IMR-90 (cell line): Measurements from ENCODE around the gene GLP2R. TPM values are rescaled to one million over a fixed set of nuclear protein-coding genes. Genes with fewer than 3 reads are reported as not detected.

Source experiments
- ATAC-seq: fragments of 200-7000 bp; cut with Tn5 transposase; 2 replicates; pipeline ENCODE4 v1.9.1; 2020; ENCODE audit warnings: low read depth, mild to moderate bottlenecking, moderate library complexity
- BruUV-seq: library from RNA; stranded (reverse); fragments of 400-500 nt; replicated peaks from 2 replicates; lab custom pipeline; 2021; lab: Mats Ljungman, UMichigan
- CTCF ChIA-PET: fragments of 300-600 bp; formaldehyde crosslinking; extraction: SDS; loops from one replicate; lab custom pipeline; 2021; ENCODE audit warnings: antibody characterized with exemption; lab: Yijun Ruan, JAX
- POLR2A ChIA-PET: fragments of 300-600 bp; sonication (Branson Sonifier 250); formaldehyde crosslinking; loops from one replicate; lab custom pipeline; 2022; ENCODE audit warnings: antibody characterized with exemption; ENCODE audit not compliant: unreplicated experiment; lab: Charles Lee
- DNase-seq: peaks from one replicate; pipeline ENCODE4 v3.0.0; 2013
- H2AFZ ChIP-seq: replicated peaks from 2 replicates; pipeline ENCODE3; 2013; ENCODE audit warnings: low read length, mild to moderate bottlenecking; ENCODE audit not compliant: poor library complexity
- H2AK5ac ChIP-seq: 2 replicates; pipeline ENCODE4 v1.6.1; 2013; ENCODE audit warnings: low read depth, low read length, inconsistent platforms
- H2AK9ac ChIP-seq: replicated peaks from 2 replicates; pipeline ENCODE3; 2013; ENCODE audit warnings: mild to moderate bottlenecking, low read depth, low read length, moderate library complexity; ENCODE audit not compliant: poor library complexity
- H2BK120ac ChIP-seq: 2 replicates; pipeline ENCODE4 v1.6.1; 2013; ENCODE audit warnings: low read depth, low read length, inconsistent platforms
- H2BK15ac ChIP-seq: 3 replicates; pipeline ENCODE4 v1.6.1; 2013; ENCODE audit warnings: low read depth, low read length, inconsistent platforms
- H2BK20ac ChIP-seq: 2 replicates; pipeline ENCODE4 v1.6.1; 2013; ENCODE audit warnings: low read depth, mild to moderate bottlenecking, inconsistent platforms, low read length, moderate library complexity
- H2BK5ac ChIP-seq: 2 replicates; pipeline ENCODE4 v1.6.1; 2013; ENCODE audit warnings: mild to moderate bottlenecking, low read depth, low read length, inconsistent platforms; ENCODE audit not compliant: poor library complexity, severe bottlenecking
- H3K14ac ChIP-seq: replicated peaks from 2 replicates; pipeline ENCODE4 v1.6.1; 2013; ENCODE audit warnings: low read depth, low read length, inconsistent platforms
- H3K18ac ChIP-seq: 2 replicates; pipeline ENCODE4 v1.6.1; 2013; ENCODE audit warnings: low read depth, low read length, control low read depth
- H3K23ac ChIP-seq: 2 replicates; pipeline ENCODE4 v1.6.1; 2013; ENCODE audit warnings: low read depth, low read length, inconsistent platforms
- H3K27ac ChIP-seq: 2 replicates; pipeline ENCODE4 v1.5.1; 2013; ENCODE audit warnings: mild to moderate bottlenecking, control low read depth, low read length; ENCODE audit not compliant: insufficient read depth
- H3K27me3 ChIP-seq: 2 replicates; pipeline ENCODE4 v1.6.1; 2013; ENCODE audit warnings: low read length; ENCODE audit not compliant: control insufficient read depth, insufficient read depth
- H3K36me3 ChIP-seq: 2 replicates; pipeline ENCODE4 v1.6.1; 2013; ENCODE audit warnings: low read length, mixed read lengths; ENCODE audit not compliant: control insufficient read depth, insufficient read depth
- H3K4ac ChIP-seq: 2 replicates; pipeline ENCODE4 v1.6.1; 2013; ENCODE audit warnings: low read depth, low read length, inconsistent platforms
- H3K4me1 ChIP-seq: 2 replicates; pipeline ENCODE4 v1.6.1; 2013; ENCODE audit warnings: low read length, mixed read lengths; ENCODE audit not compliant: control insufficient read depth, insufficient read depth
- H3K4me2 ChIP-seq: 2 replicates; pipeline ENCODE4 v1.6.1; 2013; ENCODE audit warnings: low read depth, mild to moderate bottlenecking, control low read depth, low read length, moderate library complexity
- H3K4me3 ChIP-seq: 2 replicates; pipeline ENCODE4 v1.5.1; 2013; ENCODE audit warnings: low read depth, mild to moderate bottlenecking, control low read depth, low read length, moderate library complexity; ENCODE audit not compliant: insufficient read depth
- H3K56ac ChIP-seq: 2 replicates; pipeline ENCODE4 v1.6.1; 2013; ENCODE audit warnings: low read length, inconsistent platforms; ENCODE audit not compliant: insufficient read depth; ENCODE audit errors: extremely low read depth
- H3K79me1 ChIP-seq, 2 experiments: 2 replicates each; pipeline ENCODE4 v1.6.1; 2013; ENCODE audit warnings: low read length in 2 of 2, inconsistent platforms in 1 of 2, low read depth in 1 of 2
- H3K9ac ChIP-seq: 2 replicates; pipeline ENCODE4 v1.6.1; 2013; ENCODE audit warnings: low read depth, low read length, control low read depth
- H3K9me1 ChIP-seq: 2 replicates; pipeline ENCODE4 v1.6.1; 2013; ENCODE audit warnings: low read length, inconsistent platforms; ENCODE audit not compliant: insufficient read depth
- H3K9me3 ChIP-seq: 2 replicates; pipeline ENCODE4 v1.6.1; 2013; ENCODE audit warnings: low read length; ENCODE audit not compliant: control insufficient read depth, insufficient read depth
- H4K20me1 ChIP-seq: 2 replicates; pipeline ENCODE4 v1.6.1; 2013; ENCODE audit warnings: low read length, inconsistent platforms; ENCODE audit not compliant: insufficient read depth
- H4K5ac ChIP-seq: 2 replicates; pipeline ENCODE4 v1.6.1; 2013; ENCODE audit warnings: mild to moderate bottlenecking, low read depth, low read length, control low read depth
- H4K8ac ChIP-seq, 2 experiments: 2 replicates each; pipeline ENCODE4 v1.6.1; 2013; ENCODE audit warnings: low read depth in 2 of 2, low read length in 2 of 2, control low read depth in 1 of 2, inconsistent platforms in 1 of 2
- H4K91ac ChIP-seq: 2 replicates; pipeline ENCODE4 v1.6.1; 2013; ENCODE audit warnings: low read depth, low read length, inconsistent platforms; ENCODE audit not compliant: insufficient read depth
- CEBPB ChIP-seq: IDR thresholded peaks from 2 replicates; pipeline ENCODE4 v1.6.1; 2012; ENCODE audit warnings: low read depth, low read length, improper control_type of control experiment
- FOS ChIP-seq: fragments of 150-350 bp; IDR thresholded peaks from 2 replicates; pipeline ENCODE4 v1.6.1; 2016; ENCODE audit warnings: low read depth, low read length
- RCOR1 ChIP-seq: IDR thresholded peaks from 2 replicates; pipeline ENCODE4 v1.6.1; 2012; ENCODE audit warnings: mild to moderate bottlenecking, low read length, improper control_type of control experiment; ENCODE audit not compliant: insufficient replicate concordance
- WGBS, 2 experiments: methylation state at CpG; one replicate each; pipeline versions ENCODE4 v1.1.5 to v1.1.7; 2013; ENCODE audit warnings: missing lambda C conversion rate in 2 of 2; ENCODE audit not compliant: insufficient read length in 1 of 2; ENCODE audit errors: extremely low coverage in 2 of 2; 5-methylcytosine and 5-hydroxymethylcytosine counted together
- dilution Hi-C: fragments of 300-500 bp; cut with HindIII; formaldehyde crosslinking; loops from one replicate; pipeline ENCODE4 v1.14.3; 2018; ENCODE audit warnings: low sequenced_read_pairs; ENCODE audit not compliant: unreplicated experiment
- in situ Hi-C: fragments of 300-500 bp; cut with MboI; formaldehyde crosslinking; loops from 3 replicates; pipeline ENCODE4 v1.14.3; 2019; ENCODE audit warnings: low sequenced_read_pairs, inconsistent platforms, mixed read lengths
- intact Hi-C: fragments of 100-400 bp; cut with micrococcal nuclease; formaldehyde crosslinking; loops from 2 replicates; pipeline ENCODE4 v1.10.0; 2022
- polyA plus RNA-seq, 3 experiments: library from polyadenylated mRNA; depleted of rRNA; stranded (reverse); fragments of >200 nt; gene quantifications; 2 replicates each; pipeline ENCODE4 v1.2.3, GENCODE V29; 2012; ENCODE audit warnings: low replicate concordance in 1 of 3
- total RNA-seq: library from RNA; depleted of rRNA; stranded (reverse); fragments of >200 nt; gene quantifications from 2 replicates; pipeline ENCODE4 v1.2.3, GENCODE V29; 2012

Gene GLP2R
- total and polyA plus RNA-seq, 2 of the 4 experiments (the other 2 are of a cell fraction) = 0.07 TPM; not detected in 1

DNA sequence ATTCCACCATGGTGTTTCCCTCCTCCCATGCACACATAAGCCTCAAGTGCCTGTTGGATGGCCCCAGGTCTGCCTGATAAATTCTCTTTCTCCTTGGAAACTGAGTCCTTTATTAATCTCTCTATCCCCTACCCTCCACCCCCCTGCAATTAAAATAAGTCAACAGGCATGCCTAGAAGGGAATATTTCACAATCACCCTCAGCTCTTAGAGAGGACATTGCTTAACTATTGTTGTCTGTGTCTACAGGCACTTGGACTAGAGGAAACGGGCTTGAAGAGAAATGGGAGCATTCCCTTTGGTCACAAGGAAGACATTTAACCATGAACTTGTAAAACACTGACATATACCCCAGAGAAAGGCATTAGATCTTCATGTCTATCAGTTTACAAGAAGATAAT, 39.9 kb downstream of the GLP2R start:
- no peak for DNase-seq
- H3K9me3 ChIP-seq = peaks cover 7% of the 10 kb centered on the region
- H3K36me3 ChIP-seq = no peaks in the 10 kb centered on the region
- intact Hi-C loops = no loop called here
- no peak overlapping the region for H3K4me2 ChIP-seq
- H2BK15ac ChIP-seq = no peak overlapping the region
- H2BK120ac ChIP-seq = no peak overlapping the region
- H3K27ac ChIP-seq = no peak overlapping the region
- H3K79me1 ChIP-seq = no peaks in the 10 kb centered on the region
- no peak overlapping the region for H4K5ac ChIP-seq
- dilution Hi-C loops = no loop called here
- no peak overlapping the region for H3K4ac ChIP-seq
- WGBS, 2 experiments = no CpG with 5 or more reads among the region's 1 CpG
- H4K91ac ChIP-seq = no peak overlapping the region
- H3K14ac ChIP-seq = no peak overlapping the region
- H3K4me3 ChIP-seq = no peak overlapping the region
- CTCF ChIA-PET = no interaction called here
- POLR2A ChIA-PET = no interaction called here
- H2BK5ac ChIP-seq = no peak overlapping the region
- no peaks in the 10 kb centered on the region for H3K27me3 ChIP-seq
- TF ChIP-seq RCOR1 (no peak), FOS (no peak), CEBPB (peak; percentile 42; the same call in 1 of the 2 replicates)
- H3K9me1 ChIP-seq = no peaks in the 10 kb centered on the region
- no peak overlapping the region for H3K18ac ChIP-seq
- H2AK9ac ChIP-seq = no peak overlapping the region
- H3K4me1 ChIP-seq = no peaks in the 10 kb centered on the region
- no peak overlapping the region for H3K56ac ChIP-seq
- no peak overlapping the region for H2BK20ac ChIP-seq
- H2AFZ ChIP-seq = no peak overlapping the region
- no TSS peak for BruUV-seq
- H4K20me1 ChIP-seq = no peaks in the 10 kb centered on the region
- in situ Hi-C loops = no loop called here
- H4K8ac ChIP-seq = no peak overlapping the region
- H2AK5ac ChIP-seq = no peak overlapping the region
- ATAC-seq = no peak
- H3K23ac ChIP-seq = no peak overlapping the region
- H3K9ac ChIP-seq = no peak overlapping the region
